ENCODE results near the gene NCK2.

NCK2 gene

GRCh38 chr2:105790461-105791149, 45.9 kb downstream of the NCK2 start:
- no peak for DNase-seq (ENCODE audit: low read depth, low spot score)

DNA sequence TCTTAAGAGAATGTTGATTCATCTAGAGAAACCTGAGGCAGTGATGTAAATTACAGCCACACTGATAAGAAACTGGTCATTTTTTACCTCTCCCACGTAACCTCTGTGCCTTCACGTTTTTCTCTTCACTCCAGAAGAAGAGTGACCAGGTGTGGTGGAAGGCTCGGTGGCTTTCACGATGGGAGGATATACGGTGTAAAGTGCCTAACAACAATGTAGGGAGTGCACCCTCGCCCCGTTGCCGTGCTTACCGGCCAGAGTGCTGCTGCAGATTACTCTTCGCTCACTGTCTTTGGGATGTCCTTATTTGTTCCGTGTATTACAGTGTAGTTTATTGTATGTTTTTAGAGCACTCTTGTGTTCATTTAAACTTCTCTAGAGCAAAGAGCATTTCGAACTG, 46.5 kb downstream of the NCK2 start:
- DNase-seq (ENCODE audit: low read depth, low spot score), result no peak

DNA sequence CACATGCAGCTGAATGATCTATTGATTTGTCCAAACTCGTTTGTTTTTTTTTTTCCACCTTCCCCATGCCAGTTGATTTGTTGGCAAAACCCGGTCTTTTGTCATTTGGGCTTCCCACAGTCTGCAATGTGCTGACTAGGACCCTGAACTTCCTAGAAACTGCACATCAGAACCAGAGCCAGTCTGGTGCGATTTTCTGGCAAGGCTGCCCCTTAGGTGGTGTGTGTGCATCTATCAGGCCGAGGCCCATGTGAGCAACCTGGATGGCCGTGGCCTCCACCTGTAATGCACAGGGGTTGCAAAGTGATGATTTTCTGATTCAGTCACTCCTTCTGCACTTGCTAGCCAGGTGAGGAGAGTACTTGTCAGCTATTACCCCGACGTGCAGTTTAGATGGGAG, 47.8 kb downstream of the NCK2 start:
- DNase-seq (ENCODE audit: low read depth, low spot score), result no peak

- no peak for DNase-seq (ENCODE audit: low read depth, low spot score)
These were observed 48.7 kb downstream of the NCK2 start for GRCh38 chr2:105793196-105793975.

DNA sequence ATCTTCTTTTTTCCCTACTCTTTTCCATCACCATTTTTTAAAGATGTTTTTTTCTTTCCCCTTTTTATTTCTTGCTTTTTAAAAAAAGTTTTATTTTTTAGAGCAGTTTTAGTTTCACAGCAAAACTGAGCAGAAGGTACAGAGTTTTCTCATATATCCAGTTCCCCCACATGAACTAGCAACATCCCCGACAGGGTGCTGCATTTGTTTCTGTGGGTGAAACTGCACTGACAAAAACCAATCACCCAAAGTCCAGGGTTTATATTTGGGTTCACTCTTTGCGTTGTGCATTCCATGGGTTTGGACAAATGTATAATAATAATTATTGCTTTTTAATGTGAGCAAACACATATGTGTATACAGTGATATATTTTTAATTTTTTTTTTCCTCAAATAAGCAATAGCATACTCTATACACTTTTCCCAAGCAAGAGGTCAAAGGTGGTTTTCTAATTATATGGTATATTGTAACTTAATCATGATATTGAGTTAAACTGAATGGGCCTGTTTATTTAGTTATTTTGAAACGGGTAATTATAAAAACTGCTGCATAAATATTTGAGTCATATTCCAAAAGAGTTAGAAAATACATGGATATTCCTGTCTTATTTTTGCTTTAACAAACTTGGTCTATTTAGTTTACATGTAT, 50.3 kb downstream of the NCK2 start:
- no peak for DNase-seq (ENCODE audit: low read depth, low spot score)

DNA sequence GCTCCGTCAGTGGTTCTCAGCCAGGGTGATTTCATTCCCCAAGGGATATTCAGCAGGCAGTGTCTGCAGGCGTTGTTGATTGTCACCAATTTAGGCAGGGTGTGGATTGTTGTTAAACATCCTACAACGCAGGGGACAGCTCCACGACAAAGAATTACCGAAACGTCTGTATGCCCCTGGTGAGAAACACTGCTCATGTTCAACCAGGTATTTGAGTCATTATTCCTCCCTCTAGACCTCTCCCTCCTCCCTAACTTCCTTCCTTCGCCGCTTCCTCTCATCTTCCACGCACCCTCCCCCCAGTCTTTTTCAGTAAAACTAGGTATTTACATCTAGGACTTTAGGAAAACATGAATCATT, 50.8 kb downstream of the NCK2 start:
- DNase-seq (ENCODE audit: low read depth, low spot score), result no peak

DNA sequence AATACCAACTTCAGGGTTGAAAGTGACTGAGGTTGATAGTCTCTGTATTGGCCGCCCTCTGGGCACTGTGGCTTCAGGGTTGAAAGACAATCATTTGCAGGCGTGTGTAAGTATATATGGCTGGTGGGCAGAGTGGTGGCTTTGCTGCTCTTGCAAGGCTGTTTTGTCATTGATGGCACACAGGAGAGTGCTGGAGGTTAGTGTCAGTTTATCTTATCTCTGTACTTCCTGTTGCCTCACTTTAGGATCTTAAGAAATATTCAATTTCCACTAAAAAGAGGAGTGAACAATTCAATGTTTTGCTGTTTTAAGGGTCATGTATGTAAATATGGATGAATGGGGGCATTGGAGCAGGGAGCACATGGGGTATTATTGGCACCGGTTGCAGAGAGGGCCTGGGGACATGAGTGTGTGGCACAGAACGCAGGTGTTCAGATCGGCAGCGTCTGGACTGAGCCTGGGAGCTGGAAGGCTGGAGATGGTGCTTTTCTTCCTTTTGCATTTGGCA, 51.5 kb downstream of the NCK2 start:
- DNase-seq (ENCODE audit: low read depth, low spot score), result no peak

DNA sequence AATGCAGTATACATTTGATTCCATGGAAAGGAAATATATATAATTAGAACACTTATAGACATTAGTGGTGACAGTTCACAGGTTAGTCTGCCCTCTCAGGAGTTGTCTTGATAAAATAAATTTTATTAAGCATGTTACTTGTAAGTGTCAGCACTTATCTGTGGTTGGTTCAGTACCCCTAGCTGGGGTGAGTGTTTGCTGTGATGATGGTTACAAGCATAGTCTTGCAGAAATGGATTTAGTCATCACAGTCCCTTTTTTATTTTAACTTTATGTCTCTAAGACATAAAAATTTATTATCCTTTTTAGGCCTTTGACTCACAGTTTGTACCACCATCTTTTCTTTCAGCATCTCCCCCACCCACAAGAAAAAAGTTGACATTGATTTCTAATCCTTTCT, 52.1 kb downstream of the NCK2 start:
- DNase-seq (ENCODE audit: low read depth, low spot score), result no peak

DNA sequence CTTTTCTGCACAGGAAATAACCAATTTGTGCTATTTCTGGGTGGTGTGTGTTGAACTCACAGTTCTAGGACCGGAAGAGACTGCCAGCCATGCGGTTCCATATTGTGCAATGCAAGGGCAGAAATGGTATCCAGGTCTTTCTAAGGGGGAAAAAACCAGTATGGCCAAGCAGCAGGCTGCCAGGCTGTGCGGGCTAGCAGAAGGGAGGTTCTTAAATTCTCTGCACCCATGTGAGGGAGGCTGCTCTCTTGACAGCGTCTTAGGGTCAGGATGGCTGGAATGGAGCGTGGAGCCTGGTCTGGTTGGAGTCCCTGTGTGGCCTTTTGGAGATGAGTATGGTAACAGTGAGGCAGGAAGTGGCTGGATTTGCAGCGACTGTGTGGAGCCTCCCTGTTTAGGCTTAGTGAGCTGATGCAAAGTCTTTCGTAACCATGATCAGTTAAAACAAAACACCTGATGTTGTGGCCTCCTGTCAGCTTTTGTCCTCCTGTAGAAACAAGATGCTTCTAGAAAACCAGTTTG, 52.6 kb downstream of the NCK2 start:
- no peak for DNase-seq (ENCODE audit: low read depth, low spot score)

- no peak for DNase-seq (ENCODE audit: low read depth, low spot score)
These were observed 53.9 kb downstream of the NCK2 start for GRCh38 chr2:105798595-105798994.

GRCh38 chr2:105800036-105800713, 55.5 kb downstream of the NCK2 start:
- DNase-seq (ENCODE audit: low read depth, low spot score), result no peak

GRCh38 chr2:105800953-105801635, 56.4 kb downstream of the NCK2 start:
- DNase-seq (ENCODE audit: low read depth, low spot score), result no peak

- no peak for DNase-seq (ENCODE audit: low read depth, low spot score)
These were observed 57.2 kb downstream of the NCK2 start for GRCh38 chr2:105801961-105802360.

GRCh38 chr2:105802587-105802986, 57.9 kb downstream of the NCK2 start:
- peak; percentile 49 for DNase-seq (ENCODE audit: low read depth, low spot score)

DNA sequence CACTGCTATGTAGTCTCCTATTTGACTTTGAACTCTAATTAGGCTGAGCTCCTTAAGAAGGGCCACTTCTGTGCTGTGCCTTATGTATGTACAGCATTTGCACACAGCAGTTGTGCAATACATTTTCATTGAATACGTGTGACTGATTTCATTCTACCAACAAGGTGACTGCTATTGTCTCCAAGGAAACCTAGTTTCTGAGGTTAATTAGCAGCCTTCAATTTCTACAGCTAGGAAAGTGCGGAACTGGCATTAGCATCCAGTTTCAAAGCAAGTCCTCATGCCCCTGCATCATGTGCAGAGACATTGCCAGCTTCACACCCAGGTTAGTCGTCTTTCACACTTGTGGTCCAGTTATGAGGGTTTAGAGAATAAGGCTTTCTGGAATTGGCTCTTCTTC, 58.6 kb downstream of the NCK2 start:
- DNase-seq (ENCODE audit: low read depth, low spot score), result no peak

DNA sequence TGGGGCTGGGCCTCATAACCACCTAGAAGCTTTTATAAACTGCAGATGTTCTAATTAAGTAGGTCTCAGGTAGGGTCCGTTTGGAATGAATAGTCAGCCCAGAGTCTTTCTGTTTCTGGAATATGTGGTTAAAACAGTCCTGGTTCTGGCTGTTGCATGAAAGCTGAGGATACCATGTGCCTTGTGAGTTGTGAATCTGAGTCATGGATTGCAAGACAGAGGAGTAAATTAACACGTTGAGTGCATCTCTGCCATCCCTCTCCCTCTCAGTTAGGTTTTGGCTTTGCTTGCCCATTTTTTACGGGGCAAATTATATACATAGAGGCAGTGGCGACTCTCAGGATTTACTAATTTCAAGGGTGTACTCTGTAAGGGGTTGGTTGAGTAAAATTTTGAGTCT, 59.1 kb downstream of the NCK2 start:
- DNase-seq (ENCODE audit: low read depth, low spot score), result no peak

DNA sequence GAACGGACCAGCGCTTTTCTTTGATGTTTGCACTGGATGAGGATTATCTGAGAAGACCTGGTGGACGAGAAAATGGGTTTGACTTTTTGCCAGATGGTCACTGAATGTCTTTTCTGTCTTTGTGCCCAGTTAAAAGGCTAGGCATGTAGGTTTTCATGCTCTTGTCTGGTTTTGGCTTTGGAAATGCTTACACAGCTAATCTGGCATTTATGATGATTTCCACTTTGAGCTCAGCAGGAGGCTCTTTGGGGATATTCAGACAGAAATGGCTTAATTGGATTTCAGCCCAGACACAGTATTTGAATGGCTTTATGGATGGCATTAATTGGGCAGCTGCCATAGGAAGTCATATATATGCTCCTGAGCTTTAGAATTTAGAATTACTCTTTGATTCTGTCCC, 59.6 kb downstream of the NCK2 start:
- DNase-seq (ENCODE audit: low read depth, low spot score), result no peak

DNA sequence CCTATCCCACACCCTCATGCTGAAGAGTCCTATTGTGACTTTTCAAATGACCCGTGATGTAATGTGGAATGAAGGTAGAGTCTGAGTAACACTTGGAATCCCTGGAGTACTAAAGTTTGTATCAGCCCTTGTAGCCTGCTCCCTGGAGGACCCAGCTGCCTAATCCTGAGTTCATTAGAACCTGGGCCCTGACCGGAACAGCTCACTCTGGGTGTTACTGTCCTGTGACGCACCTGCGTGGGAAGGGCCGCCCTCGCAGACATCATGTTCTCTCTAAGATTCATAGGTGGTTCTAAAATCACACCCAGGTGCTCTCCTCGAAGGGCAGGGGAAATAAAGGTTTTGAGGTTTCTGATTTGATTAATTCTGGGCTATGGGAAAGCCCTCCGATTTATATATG, 62.3 kb downstream of the NCK2 start:
- no peak for DNase-seq (ENCODE audit: low read depth, low spot score)

GRCh38 chr2:105808423-105809096, 63.8 kb downstream of the NCK2 start:
- DNase-seq (ENCODE audit: low read depth, low spot score), result no peak

DNA sequence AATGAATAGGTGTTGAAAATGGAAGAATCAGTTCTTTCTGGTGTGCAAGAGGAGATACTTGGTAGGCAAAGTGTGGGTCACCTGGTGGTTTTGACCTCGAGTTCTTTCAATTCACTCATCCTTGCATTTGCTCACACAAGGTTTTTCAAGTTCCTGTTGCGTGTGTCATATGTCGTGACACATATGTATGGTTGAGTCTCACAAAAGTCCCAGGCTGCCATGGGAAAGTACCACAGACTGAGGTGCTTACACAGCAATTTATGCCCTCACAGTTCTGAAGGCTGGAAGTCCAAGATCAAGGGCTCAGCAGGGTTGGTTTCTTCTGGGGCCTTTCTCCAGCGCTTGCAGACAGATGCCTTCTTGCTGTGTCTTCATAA, 64.4 kb downstream of the NCK2 start:
- DNase-seq (ENCODE audit: low read depth, low spot score), result no peak

DNA sequence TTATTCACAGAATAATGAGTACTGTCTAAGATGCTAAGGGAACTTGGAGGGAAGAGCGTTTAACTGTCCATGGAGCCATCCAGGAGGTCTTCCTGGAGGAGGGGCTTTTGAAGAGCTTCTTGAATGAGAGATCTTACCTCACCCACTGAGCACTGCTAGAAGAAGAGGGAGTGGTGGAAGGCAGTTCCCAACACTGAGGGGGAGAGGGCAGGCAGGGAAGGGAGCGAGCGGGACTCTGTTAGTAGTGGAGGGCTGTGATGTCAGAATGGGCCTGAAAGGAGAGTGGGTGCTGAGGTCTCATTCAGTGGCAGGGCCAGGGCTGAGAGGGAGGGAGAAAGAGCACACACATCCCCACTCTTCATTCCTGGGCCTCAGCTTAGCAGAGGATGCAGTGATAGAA, 65.0 kb downstream of the NCK2 start:
- no peak for DNase-seq (ENCODE audit: low read depth, low spot score)

Data from activated naive CD8-positive, alpha-beta T cell treated with anti-CD3 and anti-CD28 coated beads, Interleukin-2, amount 50 U/mL, for 16 hours (primary cell).